ENCODE data around the gene MSI2.

Gene MSI2

GRCh38 chr17:57612202-57613071, 356.1 kb downstream of the MSI2 start:
- DNase-seq (ENCODE audit: extremely low spot score): peak; percentile 23
- TF ChIP-seq FOXA1 (IDR thresholded peaks at IDR 0.05) (no peak), NFRKB (IDR thresholded peaks at IDR 0.05) (no peak), ARNT (IDR thresholded peaks at IDR 0.05) (no peak), L3MBTL2 (conservative IDR thresholded peaks at IDR 0.05) (no peak), TARDBP (IDR thresholded peaks at IDR 0.05) (no peak), SP1 (IDR thresholded peaks at IDR 0.05) (no peak), HDGF (IDR thresholded peaks at IDR 0.05; ENCODE audit: borderline replicate concordance) (no peak), ZNF384 (IDR thresholded peaks at IDR 0.05) (no peak), LEF1 (IDR thresholded peaks at IDR 0.05; ENCODE audit: borderline replicate concordance) (no peak), BHLHE40 (IDR thresholded peaks at IDR 0.05; ENCODE audit: borderline replicate concordance) (no peak), CTBP1 (IDR thresholded peaks at IDR 0.05; ENCODE audit: borderline replicate concordance) (no peak), FOXK2 (IDR thresholded peaks at IDR 0.05) (no peak), SUZ12 (IDR thresholded peaks at IDR 0.05) (no peak), PKNOX1 (IDR thresholded peaks at IDR 0.05) (no peak), ELF4 (IDR thresholded peaks at IDR 0.05) (no peak), FOXM1 (IDR thresholded peaks at IDR 0.05; ENCODE audit: borderline replicate concordance) (no peak)
- ChIA-PET CTCF (no interaction called here), POLR2A (no interaction called here)

- POLR2A ChIA-PET: no interaction called here
- DNase-seq (ENCODE audit: extremely low spot score): no peak
- no peak for TF ChIP-seq FOXM1 (IDR thresholded peaks at IDR 0.05; ENCODE audit: borderline replicate concordance)
- TF ChIP-seq CTBP1 (IDR thresholded peaks at IDR 0.05; ENCODE audit: borderline replicate concordance): no peak
- TF ChIP-seq NFRKB (IDR thresholded peaks at IDR 0.05): no peak
- no peak for TF ChIP-seq HDGF (IDR thresholded peaks at IDR 0.05; ENCODE audit: borderline replicate concordance)
- TF ChIP-seq BHLHE40 (IDR thresholded peaks at IDR 0.05; ENCODE audit: borderline replicate concordance): no peak
- no peak for TF ChIP-seq ARNT (IDR thresholded peaks at IDR 0.05)
- no peak for TF ChIP-seq L3MBTL2 (conservative IDR thresholded peaks at IDR 0.05)
- no peak for TF ChIP-seq PKNOX1 (IDR thresholded peaks at IDR 0.05)
- TF ChIP-seq SUZ12 (IDR thresholded peaks at IDR 0.05): no peak
- CTCF ChIA-PET: no interaction called here
Observed at GRCh38 chr17:57614742-57615141, 358.4 kb downstream of the MSI2 start.

DNA sequence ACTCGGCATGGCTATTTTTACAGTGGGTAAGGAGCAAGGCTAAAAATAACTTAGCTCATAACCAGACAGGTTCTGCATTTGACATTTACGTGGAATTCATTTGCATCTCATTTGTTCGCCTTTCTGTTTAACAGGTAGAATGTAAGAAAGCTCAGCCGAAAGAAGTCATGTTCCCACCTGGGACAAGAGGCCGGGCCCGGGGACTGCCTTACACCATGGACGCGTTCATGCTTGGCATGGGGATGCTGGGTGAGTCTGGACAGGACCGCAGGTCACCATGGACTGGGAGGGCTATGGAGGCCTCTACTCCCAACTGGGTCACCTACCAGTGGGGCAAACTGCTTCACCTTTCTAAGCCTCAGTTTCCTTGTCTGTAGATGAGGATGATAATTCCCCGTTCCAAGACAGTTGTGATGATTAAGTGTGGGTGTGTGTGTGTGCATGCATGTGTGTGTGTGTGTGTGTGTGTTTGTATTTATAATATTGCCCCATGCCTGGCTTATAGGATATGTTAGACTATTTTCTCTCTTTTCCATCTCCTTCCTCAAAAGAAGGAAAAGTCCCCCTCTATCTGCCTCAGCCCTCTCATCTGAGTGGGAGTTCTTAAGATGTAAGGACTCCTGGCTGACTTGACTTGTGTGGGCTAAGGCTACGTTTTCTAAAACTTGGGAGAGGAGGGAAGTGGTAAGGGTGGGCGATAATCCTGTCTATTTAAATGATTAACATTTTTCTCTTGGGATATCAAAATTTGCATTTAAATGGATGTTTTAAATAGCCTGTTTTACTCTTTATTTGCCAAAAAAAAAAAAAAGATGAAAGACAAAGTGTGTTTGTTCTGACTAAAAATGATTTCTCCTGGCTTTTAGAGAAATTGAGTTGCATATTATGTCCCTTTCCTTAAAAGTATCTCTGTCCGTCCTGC, 359.8 kb downstream of the MSI2 start:
- CTCF ChIA-PET: interaction anchor here (0.6 kb wide), 1 partner anchor 502 kb away, joined by 5 read pairs; no protein-coding TSS in a partner anchor

DNA sequence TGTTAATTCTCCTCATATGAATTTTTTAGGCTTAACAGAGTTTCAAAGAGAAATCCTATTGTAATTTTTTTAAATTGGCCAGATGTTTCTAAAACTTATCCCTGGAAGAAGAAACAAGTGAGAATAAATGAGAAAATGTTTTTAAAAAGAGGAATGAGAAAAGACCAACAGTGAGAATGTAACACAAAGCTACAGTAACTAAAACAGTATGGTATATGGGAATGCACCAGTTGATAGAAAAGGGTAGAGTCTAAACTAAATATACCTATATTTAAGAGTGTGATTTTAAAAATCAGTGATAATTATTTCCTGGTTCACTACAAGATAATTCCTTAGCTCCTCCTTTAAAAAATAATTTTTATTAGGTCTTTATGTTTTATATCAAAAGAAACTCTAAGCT, 360.9 kb downstream of the MSI2 start:
- POLR2A ChIA-PET: no interaction called here
- no peak for DNase-seq (ENCODE audit: extremely low spot score)
- no peak for TF ChIP-seq LEF1 (IDR thresholded peaks at IDR 0.05; ENCODE audit: borderline replicate concordance)
- TF ChIP-seq PKNOX1 (IDR thresholded peaks at IDR 0.05): no peak
- TF ChIP-seq FOXA1 (IDR thresholded peaks at IDR 0.05): no peak
- no peak for TF ChIP-seq FOXM1 (IDR thresholded peaks at IDR 0.05; ENCODE audit: borderline replicate concordance)
- CTCF ChIA-PET: no interaction called here

More for the DNA sequence above, 359.8 kb downstream of the MSI2 start:
- POLR2A ChIA-PET: no interaction called here
- no peak for TF ChIP-seq HDGF (IDR thresholded peaks at IDR 0.05; ENCODE audit: borderline replicate concordance)
- DNase-seq (ENCODE audit: extremely low spot score): no peak

- DNase-seq (ENCODE audit: extremely low spot score): no peak
- ChIA-PET CTCF (interaction anchor here (0.6 kb wide), 1 partner anchor 1268 kb away, joined by 9 read pairs; no protein-coding TSS in a partner anchor), POLR2A (no interaction called here)
- TF ChIP-seq SUZ12 (IDR thresholded peaks at IDR 0.05) (no peak), LEF1 (IDR thresholded peaks at IDR 0.05; ENCODE audit: borderline replicate concordance) (no peak), PKNOX1 (IDR thresholded peaks at IDR 0.05) (no peak), HDGF (IDR thresholded peaks at IDR 0.05; ENCODE audit: borderline replicate concordance) (no peak), FOXK2 (IDR thresholded peaks at IDR 0.05) (no peak), SP1 (IDR thresholded peaks at IDR 0.05) (no peak), FOXA1 (IDR thresholded peaks at IDR 0.05) (no peak), NFRKB (IDR thresholded peaks at IDR 0.05) (no peak), FOXM1 (IDR thresholded peaks at IDR 0.05; ENCODE audit: borderline replicate concordance) (no peak), ARNT (IDR thresholded peaks at IDR 0.05) (no peak), BHLHE40 (IDR thresholded peaks at IDR 0.05; ENCODE audit: borderline replicate concordance) (no peak), TARDBP (IDR thresholded peaks at IDR 0.05) (no peak), ELF4 (IDR thresholded peaks at IDR 0.05) (no peak)
Observed at GRCh38 chr17:57619061-57619937, 363.0 kb downstream of the MSI2 start.

All from HEK293T (cell line).